ENCODE results near the gene H3-3A.

H3-3A gene

GRCh38 chr1:226054519-226055327 lies 7.8 kb upstream of the H3-3A start:
- no peak for DNase-seq

DNA sequence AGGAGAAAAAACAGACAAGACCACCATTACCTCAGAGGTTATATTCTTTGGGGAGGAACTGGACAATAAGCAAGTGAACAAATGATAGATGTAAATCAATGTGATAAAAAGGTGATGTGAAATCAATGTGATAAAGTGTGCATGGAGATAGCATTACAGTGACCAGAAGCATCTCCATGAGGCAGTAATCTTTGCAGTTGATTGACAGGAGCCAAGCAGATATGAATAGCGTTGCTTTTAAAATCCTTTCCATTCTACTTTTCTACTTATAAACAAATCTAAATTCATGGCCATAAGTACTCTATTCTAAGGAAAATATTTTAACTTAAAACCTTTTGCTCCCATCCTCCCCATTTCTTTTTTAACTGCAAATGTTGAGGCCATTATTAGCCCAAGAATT lies 2.8 kb upstream of the H3-3A start:
- no peak for DNase-seq

- no peak for DNase-seq
Measured at GRCh38 chr1:226060427-226060826, 2.1 kb upstream of the H3-3A start.

- DNase-seq: no peak
Measured at GRCh38 chr1:226061068-226061840, 1.3 kb upstream of the H3-3A start.

DNA sequence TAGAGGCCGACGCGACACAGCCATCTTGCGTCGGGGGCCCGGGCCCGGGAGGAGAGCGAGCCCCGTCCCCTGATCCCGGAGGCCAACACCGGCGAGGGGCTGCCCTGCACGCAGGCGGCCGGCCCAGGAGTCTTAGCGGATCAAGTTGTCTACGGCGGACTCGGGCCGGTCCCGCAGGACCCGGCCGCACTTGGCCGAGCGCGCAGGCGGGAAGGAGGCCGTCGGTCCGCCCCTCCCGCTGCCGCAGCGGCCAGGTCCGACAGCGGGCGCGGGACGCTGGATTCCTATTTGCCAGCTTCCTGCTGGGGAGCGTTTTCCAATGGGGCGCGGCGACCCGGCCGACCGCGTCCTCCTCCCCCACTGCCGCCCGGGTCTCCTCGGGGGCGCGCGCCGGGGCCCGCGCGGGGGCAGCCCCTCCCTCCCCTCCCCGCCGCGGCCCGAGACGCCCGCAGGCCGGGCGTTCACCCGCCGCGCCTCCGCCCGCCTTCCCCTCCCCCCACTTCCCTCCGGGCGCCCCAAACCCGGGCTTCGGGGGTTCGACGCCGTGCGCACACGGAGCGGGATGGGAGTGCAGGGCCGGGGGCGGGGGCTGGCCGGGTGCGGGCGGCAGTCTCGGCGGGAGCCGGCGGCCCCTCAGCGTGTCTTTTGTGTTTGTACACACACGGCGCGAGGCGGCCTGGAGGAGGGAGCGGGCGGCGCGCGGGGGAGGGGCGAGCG lies 517 bp upstream of the H3-3A start:
- peak; percentile 48 for DNase-seq

DNA sequence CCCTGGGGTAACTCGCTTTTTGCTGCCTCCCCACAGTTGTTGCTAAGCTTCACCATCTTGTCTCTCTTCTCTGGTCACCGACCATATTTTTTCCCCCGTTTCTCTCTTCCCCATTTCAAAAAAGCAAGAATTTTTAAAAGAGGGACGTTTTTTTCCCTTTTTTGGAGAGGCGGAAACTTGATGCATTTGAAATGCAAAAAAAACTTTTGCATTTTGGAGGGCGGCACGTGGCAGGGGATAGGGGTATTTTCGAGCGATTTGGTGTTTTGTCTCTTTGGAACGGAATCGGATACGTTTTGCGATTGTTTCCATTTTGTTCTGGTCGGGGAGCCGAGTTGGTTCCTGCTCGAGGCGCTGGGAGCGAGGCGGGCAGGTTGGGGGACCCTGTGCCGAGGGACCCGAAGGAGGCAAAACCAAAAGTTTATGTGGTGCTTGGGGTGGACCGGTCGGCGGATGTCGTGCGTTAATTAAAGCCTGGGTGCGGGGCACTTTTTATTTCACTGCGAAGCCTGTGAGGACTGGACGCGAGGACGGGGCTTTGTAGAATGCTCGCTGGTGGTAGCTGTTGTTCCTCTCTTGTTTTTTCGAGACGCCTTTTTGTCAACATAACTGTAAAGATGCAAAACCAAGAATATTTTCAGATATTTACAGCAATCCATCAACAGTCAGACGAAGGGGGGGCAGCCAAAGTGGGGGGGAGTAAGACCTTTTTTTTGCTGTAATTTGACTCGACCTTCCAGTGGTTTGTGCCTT lies 884 bp downstream of the H3-3A start:
- peak; percentile 35 for DNase-seq

DNA sequence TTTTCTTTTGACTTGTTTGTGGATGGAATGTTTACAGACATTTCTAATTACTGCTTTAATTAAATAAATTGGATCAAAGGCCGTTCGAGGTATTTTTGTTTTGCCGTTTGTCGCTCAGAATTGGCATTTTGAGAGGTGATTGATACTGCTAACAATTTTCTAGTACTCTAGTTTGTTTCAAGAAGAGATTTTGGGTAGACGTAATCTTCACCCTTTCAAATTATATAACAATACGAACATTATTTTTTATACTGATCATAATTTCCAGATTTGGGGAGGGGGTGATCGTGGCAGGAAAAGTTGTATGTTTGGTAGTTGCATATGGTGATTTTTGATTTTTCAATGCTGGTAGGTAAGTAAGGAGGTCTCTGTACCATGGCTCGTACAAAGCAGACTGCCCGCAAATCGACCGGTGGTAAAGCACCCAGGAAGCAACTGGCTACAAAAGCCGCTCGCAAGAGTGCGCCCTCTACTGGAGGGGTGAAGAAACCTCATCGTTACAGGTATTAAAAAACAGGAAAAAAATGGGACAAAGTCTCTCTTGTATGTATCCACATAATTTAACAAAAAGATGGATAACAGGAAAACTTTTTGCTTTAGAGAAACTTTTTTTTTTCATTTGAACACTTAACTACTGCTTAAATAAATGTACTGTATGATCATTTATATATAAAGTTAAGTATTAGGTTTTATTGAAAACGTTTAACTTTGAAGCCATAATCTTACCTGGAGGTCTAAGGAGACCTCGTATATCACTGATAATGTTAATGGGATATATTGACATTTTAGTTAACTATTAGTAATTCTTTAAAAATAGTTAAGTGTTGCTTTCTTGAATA lies 1.7 kb downstream of the H3-3A start:
- DNase-seq: peak; percentile 8

DNA sequence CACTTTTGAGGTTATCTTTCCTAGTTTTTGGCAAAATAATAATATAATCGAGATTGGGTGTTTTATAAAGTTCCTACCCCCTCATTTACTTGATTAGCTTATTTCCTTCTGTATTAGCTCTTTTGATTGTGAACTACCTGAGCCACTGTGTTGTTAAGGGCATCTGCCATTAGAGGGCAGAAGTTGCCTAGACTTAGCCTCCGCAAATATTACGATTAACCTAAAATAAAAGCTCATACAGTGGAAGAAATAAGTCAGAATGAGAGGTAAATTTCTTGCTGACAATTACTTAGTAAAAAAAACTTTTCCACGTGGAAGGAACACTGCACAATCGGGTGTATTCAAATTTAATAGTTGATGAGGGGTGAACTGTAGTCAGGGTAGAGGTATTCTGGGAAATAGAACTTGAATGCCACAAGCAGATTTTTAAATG lies 2.3 kb downstream of the H3-3A start:
- peak; percentile 18 for DNase-seq

GRCh38 chr1:226066415-226067078 lies 4.0 kb downstream of the H3-3A start:
- DNase-seq: no peak

- DNase-seq: no peak
Measured at GRCh38 chr1:226069811-226070489, 7.4 kb downstream of the H3-3A start.

DNA sequence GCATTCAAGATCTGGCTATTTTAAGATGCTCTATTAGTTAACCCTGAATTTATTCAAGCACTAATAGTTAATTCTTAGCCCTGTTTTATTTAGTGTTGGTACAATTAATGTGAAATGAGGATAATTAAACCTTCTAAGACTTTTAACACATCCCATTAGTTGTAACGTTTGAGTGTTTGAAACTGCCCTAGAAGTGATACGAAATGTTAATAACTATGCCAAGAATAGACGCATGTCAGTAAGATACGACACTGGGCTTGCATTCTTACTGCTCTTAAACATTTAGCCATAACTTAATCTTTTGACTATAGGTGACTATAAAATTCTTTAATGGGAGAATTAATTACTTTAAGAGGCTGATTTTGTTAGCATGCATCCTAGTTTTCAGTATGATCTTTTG lies 9.8 kb downstream of the H3-3A start:
- DNase-seq: no peak

- no peak for DNase-seq
Measured at GRCh38 chr1:226073184-226073950, 10.9 kb downstream of the H3-3A start.

DNA sequence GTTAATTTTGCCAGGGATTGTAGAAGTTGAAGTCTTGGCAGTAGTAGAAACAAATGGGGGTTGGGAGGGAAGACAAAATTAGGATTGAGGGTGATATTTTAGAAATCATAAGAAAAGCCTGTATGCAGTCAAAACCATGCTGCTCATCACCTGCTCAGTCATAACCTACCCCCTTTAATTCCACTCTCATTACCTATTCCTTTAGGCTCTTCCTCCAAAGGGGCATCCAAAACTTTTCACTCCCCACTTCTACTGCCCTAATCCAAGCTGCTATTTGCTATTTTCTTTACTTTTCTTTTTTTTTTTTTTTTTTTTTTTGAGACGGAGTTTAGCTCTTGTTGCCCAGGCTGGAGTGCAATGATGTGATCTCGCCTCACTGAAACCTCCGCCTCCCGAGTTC lies 11.5 kb downstream of the H3-3A start:
- DNase-seq: no peak

DNA sequence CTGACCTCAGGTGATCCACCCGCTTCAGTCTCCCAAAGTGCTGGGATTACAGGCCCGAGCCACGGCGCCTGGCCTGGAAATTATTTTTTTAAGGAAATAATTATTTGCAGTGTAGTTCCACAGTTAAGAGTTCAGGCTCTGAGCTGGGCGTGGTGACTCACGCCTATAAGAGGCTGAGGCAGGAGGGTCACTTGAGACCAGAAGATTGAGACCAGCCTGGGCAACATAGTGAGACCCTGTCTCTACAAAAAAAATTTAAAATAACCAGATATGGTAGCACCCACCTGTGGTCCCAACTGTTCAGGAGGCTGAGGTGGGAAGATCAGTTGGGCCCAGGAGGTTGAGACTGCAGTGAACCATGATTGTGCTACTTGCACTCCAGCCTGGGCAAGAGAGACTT lies 13.9 kb downstream of the H3-3A start:
- DNase-seq: no peak

- no peak for DNase-seq
Measured at GRCh38 chr1:226078374-226078773, 15.9 kb downstream of the H3-3A start.

- no peak for DNase-seq
Measured at GRCh38 chr1:226082587-226082917, 20.0 kb downstream of the H3-3A start.

- no peak for DNase-seq
Measured at GRCh38 chr1:226082959-226083301, 20.4 kb downstream of the H3-3A start.

- peak; percentile 85 for DNase-seq
Measured at GRCh38 chr1:226083302-226084101, 21.0 kb downstream of the H3-3A start.

DNA sequence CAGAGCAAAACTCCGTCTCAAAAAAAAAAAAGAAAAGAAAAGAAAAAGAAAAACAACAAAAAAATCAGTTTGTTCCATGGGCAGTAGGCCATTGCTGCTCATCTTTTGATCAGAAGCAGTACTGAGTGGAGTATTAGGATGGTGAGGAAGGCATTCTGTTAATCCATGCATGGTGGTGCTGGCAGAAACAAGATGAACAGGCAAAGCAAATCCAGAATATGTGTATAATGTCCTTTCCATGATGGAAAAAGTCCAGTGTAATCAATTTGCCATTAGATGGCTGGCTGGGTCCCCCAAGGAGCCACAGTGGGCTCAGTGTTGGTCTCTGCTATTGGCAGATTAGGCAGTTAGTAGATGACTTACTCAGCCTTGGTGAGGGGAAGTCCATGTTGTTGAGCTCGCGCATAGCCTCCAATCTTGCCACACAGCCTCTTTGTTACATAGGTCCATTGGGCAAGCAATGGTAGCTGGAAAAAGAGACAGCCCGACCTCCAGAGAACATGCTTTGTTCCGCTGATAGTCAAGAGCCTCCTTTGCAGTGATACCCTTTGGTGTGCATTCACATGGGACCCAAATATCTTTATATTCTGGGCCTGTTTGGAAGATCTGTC lies 23.3 kb downstream of the H3-3A start:
- DNase-seq: no peak

Data from activated effector memory CD4-positive, alpha-beta T cell treated with Interleukin-2 at 50 U/mL for 16 hours (primary cell).